SK-N-SH treated with all-trans-retinoic acid at 6 μM for 48 hours (cell line): Measurements from ENCODE around the gene ADAMTS2.

Experiments
- PATZ1 ChIP-seq: fragments of 250-450 bp; sonication (Bioruptor Pico); IDR thresholded peaks from 2 replicates; pipeline ENCODE4 v1.8.0; 2020; ENCODE audit warnings: mild to moderate bottlenecking, moderate library complexity, borderline replicate concordance
- ZNF8 ChIP-seq: fragments of 450-650 bp; formaldehyde crosslinking; IDR thresholded peaks from 2 replicates; pipeline ENCODE4 v1.5.0; 2020; ENCODE audit warnings: mild to moderate bottlenecking, moderate library complexity

GRCh38 chr5:179319741-179320281 lies 25.4 kb downstream of the ADAMTS2 start:
- no peak for TF ChIP-seq PATZ1 (CRISPR knock-in tag)
- no peak for TF ChIP-seq ZNF8 (CRISPR knock-in tag)
